Activated CD4-positive, alpha-beta memory T cell treated with anti-CD3 and anti-CD28 coated beads, Interleukin-2, amount 10 ng/mL, durations not matched to agents 7 days and 5 days (primary cell): ENCODE measurements around the gene SYTL3. TPM values are rescaled to one million over a fixed set of nuclear protein-coding genes. Genes with fewer than 3 reads are reported as not detected.
"Not testable (repeated sequence)": the region's sequence is repeated elsewhere in the genome, so short reads cannot be mapped to it uniquely, and the experiment has no call there.

Source experiments
- CTCF ChIA-PET: fragments of 350-600 bp; sonication (Branson Sonifier 250); formaldehyde crosslinking; loops from one replicate; lab custom pipeline; 2021; ENCODE audit warnings: antibody characterized with exemption, inconsistent platforms; lab: Charles Lee
- POLR2A ChIA-PET: fragments of 350-600 bp; sonication (Branson Sonifier 250); formaldehyde crosslinking; loops from one replicate; lab custom pipeline; 2021; ENCODE audit warnings: antibody characterized with exemption; lab: Charles Lee
- DNase-seq: peaks from one replicate; pipeline ENCODE4 v3.0.0-alpha.2; 2020
- H3K27ac Mint-ChIP-seq: one replicate; pipeline ENCODE4 v1.8.0; 2021; ENCODE audit warnings: mild to moderate bottlenecking, mixed read lengths
- H3K27me3 Mint-ChIP-seq: one replicate; pipeline ENCODE4 v1.8.0; 2021; ENCODE audit warnings: mixed read lengths
- H3K36me3 Mint-ChIP-seq: one replicate; pipeline ENCODE4 v1.8.0; 2021; ENCODE audit warnings: low read depth, mixed read lengths
- H3K4me1 Mint-ChIP-seq: one replicate; pipeline ENCODE4 v1.8.0; 2021; ENCODE audit warnings: mixed read lengths
- H3K4me3 Mint-ChIP-seq: one replicate; pipeline ENCODE4 v1.8.0; 2021; ENCODE audit warnings: mild to moderate bottlenecking, mixed read lengths
- H3K9me3 Mint-ChIP-seq: one replicate; pipeline ENCODE4 v1.8.0; 2021; ENCODE audit warnings: mixed read lengths
- total RNA-seq, 2 experiments: library from RNA; stranded (reverse); gene quantifications; one replicate each; pipeline ENCODE4 v1.2.3, GENCODE V29; 2021

SYTL3 gene
- total RNA-seq, 2 experiments from 2014 or later, result 133 to 135 TPM

- H3K36me3 Mint-ChIP-seq, result peaks cover 68% of the 10 kb centered on the region
- peaks cover 31% of the 10 kb centered on the region for H3K4me1 Mint-ChIP-seq
- H3K9me3 Mint-ChIP-seq, result no peaks in the 10 kb centered on the region
- H3K27me3 Mint-ChIP-seq, result no peaks in the 10 kb centered on the region
- POLR2A ChIA-PET, result interaction anchor here (4.9 kb wide), 1 partner anchor 15 kb away, joined by 105 read pairs; the partner anchor contains the start of genes DYNLT1 and SYTL3
- H3K27ac Mint-ChIP-seq, result no peak overlapping the region
- CTCF ChIA-PET, result interaction anchor here (1.2 to 7.6 kb wide), 4 partner anchors 10 to 449 kb away, joined by 4 to 83 read pairs (median 6); partner anchors contain the start of gene DYNLT1
- no peak overlapping the region for H3K4me3 Mint-ChIP-seq
- no peak for DNase-seq
Observed at GRCh38 chr6:158662607-158662953, 12.7 kb downstream of the SYTL3 start.

DNA sequence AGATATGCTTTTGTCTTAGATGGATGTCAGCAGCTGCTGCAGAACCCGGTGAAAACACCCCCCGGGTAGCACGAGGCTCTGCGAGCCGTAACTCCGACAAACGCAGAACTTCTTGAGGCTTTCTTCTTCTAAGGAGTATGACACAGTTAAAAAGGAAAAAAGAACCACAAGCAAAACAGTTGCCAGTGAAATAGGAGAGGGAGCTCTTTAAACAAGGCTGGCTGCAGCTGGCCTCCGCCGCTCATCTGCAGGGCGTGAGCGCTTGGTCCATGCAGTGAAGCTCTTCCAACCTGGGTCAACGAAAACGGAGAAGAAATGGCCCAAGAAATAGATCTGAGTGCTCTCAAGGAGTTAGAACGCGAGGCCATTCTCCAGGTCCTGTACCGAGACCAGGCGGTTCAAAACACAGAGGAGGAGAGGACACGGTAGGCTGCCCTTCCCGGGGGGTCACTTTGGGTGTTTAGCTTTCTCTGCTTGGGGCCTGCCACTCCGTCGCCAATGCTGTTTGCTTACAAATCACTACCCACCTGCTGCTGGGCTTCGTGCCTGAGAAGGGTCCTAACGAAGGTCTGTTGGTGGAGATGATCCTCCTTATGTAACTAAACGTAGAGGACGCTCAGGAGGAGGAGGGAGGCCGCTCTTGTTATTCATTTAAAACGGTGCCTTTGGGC lies 13.2 kb downstream of the SYTL3 start:
- ChIA-PET POLR2A (interaction anchor here (1.0 kb wide), 1 partner anchor 14 kb away, joined by 3 read pairs; the partner anchor contains the start of gene SYTL3), CTCF (interaction anchor here (1.4 to 7.6 kb wide), 3 partner anchors 9 to 449 kb away, joined by 4 to 83 read pairs (median 5); no protein-coding TSS in a partner anchor)
- Mint-ChIP-seq H3K9me3 (no peaks in the 10 kb centered on the region), H3K36me3 (peaks cover 70% of the 10 kb centered on the region), H3K4me1 (peaks cover 31% of the 10 kb centered on the region), H3K27ac (peak overlapping the region; percentile 19), H3K4me3 (no peak overlapping the region), H3K27me3 (no peaks in the 10 kb centered on the region)
- no peak for DNase-seq

DNA sequence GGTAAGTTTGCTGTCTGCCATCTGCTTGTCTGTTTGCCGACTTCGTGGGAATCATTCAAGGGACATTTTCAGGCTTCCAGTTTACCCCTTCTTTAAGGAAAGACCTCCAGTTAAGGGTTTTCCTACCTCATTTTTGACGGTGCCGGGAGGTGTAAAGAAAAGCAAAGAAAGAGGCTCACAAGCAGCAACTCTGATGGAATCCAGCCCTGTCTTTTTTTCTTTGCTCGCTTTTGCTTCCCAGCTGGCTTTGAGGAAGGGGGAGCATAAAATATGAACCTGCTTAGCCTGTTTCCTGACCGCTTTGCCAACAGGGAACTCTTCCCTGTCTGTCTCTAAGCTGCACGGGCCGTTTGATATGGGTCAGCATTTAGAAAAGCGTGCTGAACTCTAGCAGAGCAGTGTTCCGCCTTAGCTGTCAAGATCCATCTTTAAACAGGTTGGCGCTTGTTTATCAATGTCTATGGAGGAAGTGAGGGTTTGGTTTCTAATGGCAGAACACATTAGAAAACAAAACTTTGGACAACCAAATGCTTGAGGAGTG lies 13.8 kb downstream of the SYTL3 start:
- Mint-ChIP-seq H3K27me3 (no peaks in the 10 kb centered on the region), H3K27ac (no peak overlapping the region), H3K9me3 (no peaks in the 10 kb centered on the region), H3K36me3 (peaks cover 74% of the 10 kb centered on the region), H3K4me1 (peaks cover 33% of the 10 kb centered on the region), H3K4me3 (no peak overlapping the region)
- ChIA-PET POLR2A (interaction anchor here (1.0 kb wide), 1 partner anchor 14 kb away, joined by 3 read pairs; the partner anchor contains the start of gene SYTL3), CTCF (interaction anchor here (1.4 to 7.6 kb wide), 3 partner anchors 9 to 450 kb away, joined by 4 to 83 read pairs (median 5); no protein-coding TSS in a partner anchor)
- DNase-seq, result no peak

DNA sequence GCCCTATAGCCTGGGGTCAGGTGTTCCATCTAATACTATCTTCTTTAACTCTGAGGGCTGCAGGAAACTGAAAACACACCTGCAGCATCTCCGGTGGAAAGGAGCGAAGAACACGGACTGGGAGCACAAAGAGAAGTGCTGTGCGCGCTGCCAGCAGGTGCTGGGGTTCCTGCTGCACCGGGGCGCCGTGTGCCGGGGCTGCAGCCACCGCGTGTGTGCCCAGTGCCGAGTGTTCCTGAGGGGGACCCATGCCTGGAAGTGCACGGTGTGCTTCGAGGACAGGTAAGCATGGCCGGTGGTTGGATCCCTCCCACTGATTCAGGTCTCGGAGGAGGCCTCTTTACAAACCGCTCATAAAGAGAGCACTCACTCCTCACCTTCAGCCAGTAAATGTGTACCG lies 15.5 kb downstream of the SYTL3 start:
- Mint-ChIP-seq H3K4me3 (no peak overlapping the region), H3K36me3 (peaks cover 79% of the 10 kb centered on the region), H3K9me3 (no peaks in the 10 kb centered on the region), H3K27me3 (no peaks in the 10 kb centered on the region), H3K4me1 (peaks cover 19% of the 10 kb centered on the region), H3K27ac (no peak overlapping the region)
- no peak for DNase-seq
- CTCF ChIA-PET, result interaction anchor here (7.6 kb wide), 1 partner anchor 25 kb away, joined by 83 read pairs; no protein-coding TSS in a partner anchor
- POLR2A ChIA-PET, result no interaction called here

DNA sequence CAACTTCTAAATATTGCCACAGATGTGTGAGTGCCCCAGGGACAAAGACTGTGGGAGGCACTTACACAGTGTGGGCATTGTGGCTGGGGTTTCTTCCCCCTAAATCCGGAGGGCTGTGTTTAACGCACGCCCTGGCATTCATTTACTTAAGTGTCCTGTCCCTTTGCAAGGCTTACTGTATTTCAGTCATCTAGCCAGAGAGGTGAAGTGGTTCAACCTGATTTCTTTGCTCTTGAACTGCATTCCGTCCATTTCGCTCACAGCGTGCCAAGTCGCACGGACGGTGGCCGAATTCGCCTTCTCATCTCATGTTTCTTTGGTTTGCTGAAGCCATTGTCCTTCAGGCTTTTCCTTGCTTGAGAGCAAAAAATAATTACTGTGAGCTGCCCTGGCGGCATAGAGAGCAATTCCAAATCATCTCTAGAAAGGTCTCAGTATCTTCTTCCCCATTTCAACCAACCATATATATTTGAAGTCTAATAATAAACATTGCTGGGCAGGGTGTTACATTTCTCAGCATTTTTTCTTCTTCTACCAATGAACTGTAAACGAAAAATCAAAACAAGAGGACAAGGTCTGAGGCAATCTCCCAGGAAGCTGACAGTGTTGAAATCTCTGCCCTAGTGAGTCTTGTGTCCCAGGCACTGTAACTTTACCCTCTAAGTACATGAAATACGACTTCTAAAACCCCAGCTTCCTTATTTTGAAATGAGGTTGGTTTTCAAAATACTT lies 16.9 kb downstream of the SYTL3 start:
- H3K4me1 Mint-ChIP-seq, result peaks cover 10% of the 10 kb centered on the region
- no peak for DNase-seq
- CTCF ChIA-PET, result no interaction called here
- H3K27ac Mint-ChIP-seq, result no peak overlapping the region
- POLR2A ChIA-PET, result interaction anchor here (0.9 kb wide), 1 partner anchor 13 kb away, joined by 3 read pairs; no protein-coding TSS in a partner anchor
- no peaks in the 10 kb centered on the region for H3K27me3 Mint-ChIP-seq
- no peak overlapping the region for H3K4me3 Mint-ChIP-seq
- peaks cover 77% of the 10 kb centered on the region for H3K36me3 Mint-ChIP-seq
- H3K9me3 Mint-ChIP-seq, result no peaks in the 10 kb centered on the region

GRCh38 chr6:158667360-158667981 lies 17.6 kb downstream of the SYTL3 start:
- ChIA-PET CTCF (interaction anchor here (1.8 kb wide), 1 partner anchor 8 kb away, joined by 6 read pairs; no protein-coding TSS in a partner anchor), POLR2A (interaction anchor here (0.9 kb wide), 1 partner anchor 12 kb away, joined by 3 read pairs; no protein-coding TSS in a partner anchor)
- Mint-ChIP-seq H3K36me3 (peaks cover 71% of the 10 kb centered on the region), H3K9me3 (no peaks in the 10 kb centered on the region), H3K4me1 (peaks cover 10% of the 10 kb centered on the region), H3K4me3 (no peak overlapping the region), H3K27ac (no peak overlapping the region), H3K27me3 (no peaks in the 10 kb centered on the region)
- no peak for DNase-seq

DNA sequence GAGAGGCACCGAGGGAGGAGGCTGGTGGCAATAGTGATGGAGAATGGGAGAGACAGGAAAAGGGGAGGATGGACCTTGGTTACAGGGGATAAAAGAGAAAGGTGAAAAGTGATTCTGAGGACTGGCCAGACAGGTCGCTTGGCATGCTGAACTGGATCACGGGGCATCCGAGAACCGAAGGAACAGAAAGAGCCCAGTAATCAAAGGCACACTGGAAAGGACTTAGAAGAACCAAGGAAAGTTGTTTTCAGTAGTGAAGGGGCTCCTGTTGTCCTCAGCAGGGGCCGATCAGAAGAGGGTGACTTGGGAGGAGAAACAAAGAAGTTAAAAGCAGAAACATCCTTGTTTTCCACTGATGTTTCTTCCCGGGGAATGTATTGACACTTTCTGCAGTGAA lies 18.9 kb downstream of the SYTL3 start:
- DNase-seq, result no peak
- Mint-ChIP-seq H3K27ac (peak overlapping the region; percentile 56), H3K27me3 (no peaks in the 10 kb centered on the region), H3K4me1 (peaks cover 10% of the 10 kb centered on the region), H3K9me3 (no peaks in the 10 kb centered on the region), H3K36me3 (peaks cover 66% of the 10 kb centered on the region), H3K4me3 (no peak overlapping the region)
- ChIA-PET POLR2A (interaction anchor here (0.6 kb wide), 1 partner anchor 23 kb away, joined by 3 read pairs; no protein-coding TSS in a partner anchor), CTCF (interaction anchor here (1.8 kb wide), 1 partner anchor 9 kb away, joined by 6 read pairs; no protein-coding TSS in a partner anchor)

DNA sequence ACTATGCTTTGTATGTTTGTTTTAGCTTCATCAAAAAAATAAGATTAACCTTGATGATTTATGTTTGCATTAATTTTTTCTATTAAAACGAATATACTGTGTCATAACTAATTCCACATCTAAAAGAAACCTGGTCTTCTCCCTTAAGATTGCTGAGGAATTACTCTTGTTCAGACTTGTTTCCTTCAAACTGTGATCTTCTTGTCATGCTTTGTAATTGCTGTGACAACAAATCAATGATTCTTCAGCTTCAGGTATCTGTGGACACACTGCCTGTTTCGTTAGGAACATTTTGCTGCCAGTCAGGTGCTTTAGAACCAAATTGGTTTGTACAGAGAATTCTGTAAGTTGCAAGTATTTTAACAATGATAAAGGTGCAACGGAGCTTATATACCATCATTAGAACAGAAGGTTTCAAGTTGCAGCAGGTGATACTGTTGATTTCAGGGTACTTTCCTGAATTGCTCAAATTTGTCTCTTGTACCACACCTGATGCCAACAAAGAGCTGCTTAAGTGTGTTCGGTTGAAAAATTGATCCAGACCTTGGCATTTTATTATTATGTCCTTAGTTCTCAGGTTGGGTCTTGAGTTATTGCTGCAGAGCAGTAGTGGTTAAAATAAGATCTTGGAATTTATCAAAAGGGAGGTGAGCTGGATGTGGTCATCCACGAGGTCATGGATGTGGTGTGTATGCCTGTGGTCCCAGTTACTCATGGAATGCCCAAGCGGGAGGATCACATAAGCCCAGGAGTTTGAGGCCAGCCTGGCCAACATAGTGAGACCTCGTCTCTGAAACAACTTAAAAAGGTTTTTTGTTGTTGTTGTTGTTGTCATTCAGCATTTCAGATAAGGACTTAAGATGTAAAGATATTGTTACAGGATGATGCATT lies 19.5 kb downstream of the SYTL3 start:
- no peaks in the 10 kb centered on the region for H3K9me3 Mint-ChIP-seq
- no peak overlapping the region for H3K27ac Mint-ChIP-seq
- ChIA-PET CTCF (interaction anchor here (1.0 to 1.8 kb wide), 2 partner anchors 9 to 10 kb away, joined by 6 read pairs; no protein-coding TSS in a partner anchor), POLR2A (no interaction called here)
- no peak for DNase-seq
- peaks cover 11% of the 10 kb centered on the region for H3K4me1 Mint-ChIP-seq
- H3K4me3 Mint-ChIP-seq, result no peak overlapping the region
- H3K27me3 Mint-ChIP-seq, result no peaks in the 10 kb centered on the region
- H3K36me3 Mint-ChIP-seq, result peaks cover 67% of the 10 kb centered on the region

DNA sequence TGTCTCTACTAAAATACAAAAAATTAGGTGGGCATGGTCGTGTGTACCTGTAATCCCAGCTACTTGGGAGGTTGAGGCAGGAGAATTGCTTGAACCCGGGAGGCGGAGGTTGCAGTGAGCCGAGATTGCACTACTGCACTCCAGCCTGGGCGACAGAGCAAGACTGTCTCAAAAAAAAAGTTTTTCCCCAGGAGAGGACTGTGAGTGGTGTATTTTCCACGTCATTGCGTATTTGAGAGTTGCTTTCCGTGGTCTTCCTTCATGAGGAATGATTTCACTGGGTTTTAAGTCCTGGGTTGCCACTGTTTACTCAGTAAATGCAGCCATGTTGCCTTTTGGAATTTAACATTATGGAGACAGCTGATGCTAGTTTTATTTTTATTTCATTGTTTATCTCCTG lies 22.3 kb downstream of the SYTL3 start:
- not testable (repeated sequence) for H3K9me3 Mint-ChIP-seq, H3K27me3 Mint-ChIP-seq, H3K4me1 Mint-ChIP-seq, DNase-seq, H3K4me3 Mint-ChIP-seq, H3K27ac Mint-ChIP-seq
- POLR2A ChIA-PET, result interaction anchor here (0.6 to 1.3 kb wide), 2 partner anchors 19 to 51 kb away, joined by 3 to 4 read pairs; no protein-coding TSS in a partner anchor
- CTCF ChIA-PET, result interaction anchor here (1.0 to 2.7 kb wide), 4 partner anchors 10 to 451 kb away, joined by 5 to 9 read pairs (median 6); no protein-coding TSS in a partner anchor
- H3K36me3 Mint-ChIP-seq, result peaks cover 68% of the 10 kb centered on the region

GRCh38 chr6:158672726-158673125 lies 22.9 kb downstream of the SYTL3 start:
- H3K4me3 Mint-ChIP-seq, result no peak overlapping the region
- POLR2A ChIA-PET, result interaction anchor here (0.6 to 1.3 kb wide), 3 partner anchors 51 to 181 kb away, joined by 3 to 4 read pairs (median 3); no protein-coding TSS in a partner anchor
- CTCF ChIA-PET, result interaction anchor here (0.7 to 2.7 kb wide), 6 partner anchors 10 to 1462 kb away, joined by 3 to 9 read pairs (median 5); no protein-coding TSS in a partner anchor
- H3K27me3 Mint-ChIP-seq, result no peaks in the 10 kb centered on the region
- H3K4me1 Mint-ChIP-seq, result peaks cover 8% of the 10 kb centered on the region
- H3K36me3 Mint-ChIP-seq, result peaks cover 65% of the 10 kb centered on the region
- no peaks in the 10 kb centered on the region for H3K9me3 Mint-ChIP-seq
- no peak overlapping the region for H3K27ac Mint-ChIP-seq
- DNase-seq, result no peak

DNA sequence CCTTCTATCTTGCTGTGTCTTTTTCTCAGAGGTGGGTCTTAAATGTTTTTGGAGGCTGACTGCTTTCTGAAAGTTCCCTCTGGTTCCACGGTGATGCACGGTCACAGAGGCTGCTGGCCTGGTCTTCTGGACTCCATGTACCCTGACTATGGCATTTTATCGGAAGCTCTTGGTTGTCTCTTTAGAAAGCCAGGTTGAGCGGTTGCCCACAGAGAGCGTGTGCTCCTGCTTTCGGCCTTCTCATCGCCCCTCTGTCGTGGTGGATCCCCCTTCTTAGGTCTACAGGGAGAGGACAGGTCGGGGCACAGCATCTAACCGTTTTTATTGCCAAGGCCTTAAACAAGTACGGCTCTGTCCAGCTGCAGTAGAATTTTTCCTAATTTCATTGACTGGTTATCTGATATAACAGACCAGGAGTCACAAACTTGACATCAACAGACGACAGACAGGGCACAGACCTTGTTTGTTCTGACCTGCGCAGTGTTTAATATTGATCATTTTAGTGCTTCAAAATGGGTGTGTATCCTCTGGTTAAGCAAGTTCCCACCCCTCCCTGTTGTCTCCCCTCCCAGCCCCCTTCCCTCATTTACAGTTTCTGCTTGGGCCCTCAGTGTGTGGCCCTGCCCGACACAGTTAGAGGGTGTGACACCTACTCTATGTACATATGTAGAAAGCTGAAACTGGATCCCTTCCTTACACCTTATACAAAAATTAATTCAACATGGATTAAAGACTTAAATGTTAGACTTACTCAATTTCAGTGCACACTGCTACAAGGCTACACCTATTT lies 24.7 kb downstream of the SYTL3 start:
- POLR2A ChIA-PET, result interaction anchor here (0.9 kb wide), 1 partner anchor 31 kb away, joined by 4 read pairs; the partner anchor contains the start of gene DYNLT1
- H3K27me3 Mint-ChIP-seq, result no peaks in the 10 kb centered on the region
- peaks cover 15% of the 10 kb centered on the region for H3K4me1 Mint-ChIP-seq
- H3K36me3 Mint-ChIP-seq, result peaks cover 66% of the 10 kb centered on the region
- no peak overlapping the region for H3K27ac Mint-ChIP-seq
- H3K4me3 Mint-ChIP-seq, result no peak overlapping the region
- H3K9me3 Mint-ChIP-seq, result no peaks in the 10 kb centered on the region
- CTCF ChIA-PET, result interaction anchor here (1.8 kb wide), 1 partner anchor 15 kb away, joined by 12 read pairs; no protein-coding TSS in a partner anchor
- DNase-seq, result no peak
